HG03039 (cell line): ENCODE measurements around the gene TMEM273.
A peak's percentile ranks its signal among the peaks of the same experiment; 100 is the strongest.

ENCODE experiments used
- ATAC-seq: cut with Tn5 transposase; IDR thresholded peaks from one replicate; pipeline ENCODE4 v1.9.1; 2021; ENCODE audit warnings: mild to moderate bottlenecking, moderate library complexity; ENCODE audit not compliant: unreplicated experiment

Gene TMEM273

DNA sequence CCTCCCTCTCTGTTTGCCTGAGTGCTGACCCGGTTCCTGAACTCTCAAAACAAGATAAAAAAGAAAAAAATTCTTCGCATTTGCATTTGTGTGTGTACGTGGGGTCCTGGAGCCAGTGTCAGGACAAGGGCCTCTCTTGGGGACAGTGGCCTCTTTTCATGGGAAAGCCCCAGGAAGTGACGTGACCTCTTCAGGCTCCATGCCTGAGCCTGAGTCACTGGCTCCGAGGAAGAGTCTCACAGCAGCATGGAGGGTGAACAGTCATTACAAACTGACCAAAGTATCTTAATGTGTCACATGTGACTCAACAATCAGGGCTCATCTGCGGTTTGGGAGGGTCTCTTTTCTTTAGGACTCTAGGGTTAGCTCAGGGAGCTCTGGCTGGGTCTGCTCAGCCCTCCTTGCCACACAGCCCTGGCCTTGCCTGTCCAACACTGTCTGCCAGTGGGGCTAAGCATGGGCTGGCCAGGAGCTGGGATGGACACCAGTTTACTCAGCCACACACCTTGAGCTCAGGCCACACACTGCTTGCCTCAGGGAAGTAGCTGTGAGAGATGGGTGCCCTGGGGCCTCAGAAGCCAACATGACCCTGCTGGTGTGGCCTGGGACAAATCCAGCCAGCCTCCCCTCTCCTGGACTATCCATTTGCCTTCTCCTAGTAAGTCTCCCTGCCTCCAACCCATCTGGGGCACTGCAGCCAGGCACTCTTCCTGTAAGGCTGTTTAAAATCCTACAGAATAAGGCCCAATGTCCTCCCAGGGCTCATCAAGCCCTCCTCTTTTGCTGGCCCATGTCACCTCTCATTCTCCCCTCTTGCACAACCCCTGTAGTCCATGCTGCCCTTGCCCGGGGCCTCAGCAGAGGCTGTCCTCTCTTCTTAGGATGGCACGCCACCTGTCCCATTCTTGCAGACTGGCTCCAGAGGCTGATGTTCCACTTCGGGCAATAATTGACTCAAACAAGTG, 10.5 kb downstream of the TMEM273 start:
- ATAC-seq, result peak; percentile 80

DNA sequence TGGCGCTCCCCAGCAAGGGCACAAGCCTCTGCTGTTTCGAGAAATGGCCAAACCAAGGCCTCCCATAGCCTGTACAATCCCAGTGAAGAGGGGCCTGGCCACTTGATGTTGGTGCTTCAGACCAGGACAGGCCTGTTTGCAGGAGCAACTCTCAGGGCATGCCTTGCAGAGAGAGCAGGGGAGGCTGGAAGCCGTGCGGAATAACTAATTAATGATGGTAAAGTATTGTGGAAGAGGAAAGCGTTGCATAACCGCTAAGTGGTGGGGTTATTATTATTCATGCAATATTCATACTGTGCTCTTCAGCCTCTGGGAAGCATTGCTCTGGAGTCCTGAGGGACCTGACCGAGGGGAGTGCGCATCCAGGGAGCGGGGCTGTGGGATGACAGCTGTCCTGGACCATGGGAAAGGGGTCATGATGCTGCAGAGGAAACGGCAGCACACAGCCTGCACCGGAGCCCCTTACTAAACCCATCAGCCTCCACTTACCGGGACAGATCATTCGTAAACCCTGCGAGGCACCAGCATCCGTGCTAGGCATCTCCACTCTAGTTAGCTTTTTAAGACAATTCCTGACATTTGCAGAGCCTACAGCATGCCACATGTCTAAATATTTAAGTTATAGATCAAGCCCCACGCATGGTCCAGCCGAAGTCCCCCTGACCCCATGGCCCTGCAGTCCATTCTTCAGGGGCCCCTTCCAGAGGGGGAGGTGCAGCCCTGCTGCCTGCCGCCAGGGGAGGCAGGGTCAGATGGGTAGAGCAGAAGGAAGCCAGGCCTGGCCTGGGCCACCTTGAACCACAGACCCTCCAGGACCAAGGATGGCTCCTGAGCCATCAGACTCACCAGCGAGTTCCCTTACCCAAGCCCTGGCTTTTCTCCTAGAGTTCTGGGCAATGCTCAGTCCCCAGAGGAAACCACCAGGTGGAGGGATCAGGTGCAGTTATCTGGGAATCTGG, 11.6 kb downstream of the TMEM273 start:
- ATAC-seq, result peak; percentile 1

DNA sequence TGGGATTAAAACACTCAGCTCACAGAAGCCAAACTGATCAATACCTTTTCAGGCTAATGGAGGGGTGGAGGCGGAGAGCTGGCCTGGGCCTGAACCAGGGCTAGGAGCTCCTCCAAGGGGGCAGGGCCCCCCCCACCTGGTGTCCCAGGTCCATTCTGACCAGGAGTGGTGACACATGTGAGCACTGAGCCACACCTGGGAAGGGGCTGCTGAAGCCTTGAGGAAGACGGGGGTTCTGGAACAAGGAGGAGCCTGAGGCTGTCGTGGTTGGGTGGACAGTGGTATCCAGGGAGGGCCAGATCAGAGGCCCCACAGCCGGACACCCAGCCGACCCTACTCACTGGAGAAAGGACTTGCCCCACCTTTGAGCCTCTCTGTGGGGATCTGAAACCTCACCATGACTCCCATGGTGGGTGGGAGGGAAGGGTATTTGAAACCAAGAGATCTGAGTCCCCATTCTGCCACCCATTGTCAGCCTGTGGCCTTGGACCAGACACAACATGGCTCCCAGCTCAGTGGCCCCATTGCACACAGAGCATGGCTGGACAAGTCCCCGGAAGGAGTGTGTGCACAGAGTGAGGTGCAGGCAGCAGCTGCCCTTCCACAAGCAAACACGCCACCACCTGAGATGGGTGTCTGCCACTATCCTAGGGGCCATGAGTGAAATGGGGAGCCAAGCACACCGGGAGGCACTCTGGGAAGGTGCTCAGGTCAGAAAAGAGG, 12.4 kb downstream of the TMEM273 start:
- no peak for ATAC-seq

DNA sequence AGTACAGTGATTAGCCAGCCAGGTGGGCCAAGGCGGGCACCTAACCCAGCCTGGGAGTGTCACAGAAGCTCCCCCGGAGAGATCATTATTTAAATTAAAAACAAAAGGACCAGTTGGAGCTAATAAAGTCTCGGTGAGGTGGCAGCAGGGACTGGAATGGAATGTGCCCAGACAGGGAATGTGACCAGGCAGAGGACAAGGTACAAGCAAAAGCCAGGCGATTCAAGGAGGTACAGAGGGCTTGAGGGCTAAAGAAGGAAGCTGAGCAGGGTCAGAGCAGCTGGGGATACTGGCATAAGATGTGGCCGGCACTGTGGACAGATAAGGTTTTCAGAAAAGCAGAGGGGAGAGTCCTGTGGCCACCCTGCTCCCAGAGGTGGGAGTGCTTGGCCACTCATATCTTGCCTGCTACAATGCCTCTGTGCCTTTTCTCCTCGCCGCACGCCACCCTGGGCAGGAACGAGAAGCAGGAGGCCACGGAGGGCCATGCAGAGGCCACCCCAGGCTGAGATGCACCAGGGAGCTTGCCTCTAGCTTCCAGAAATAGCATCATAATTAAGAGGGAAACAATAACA, 13.2 kb downstream of the TMEM273 start:
- no peak for ATAC-seq

DNA sequence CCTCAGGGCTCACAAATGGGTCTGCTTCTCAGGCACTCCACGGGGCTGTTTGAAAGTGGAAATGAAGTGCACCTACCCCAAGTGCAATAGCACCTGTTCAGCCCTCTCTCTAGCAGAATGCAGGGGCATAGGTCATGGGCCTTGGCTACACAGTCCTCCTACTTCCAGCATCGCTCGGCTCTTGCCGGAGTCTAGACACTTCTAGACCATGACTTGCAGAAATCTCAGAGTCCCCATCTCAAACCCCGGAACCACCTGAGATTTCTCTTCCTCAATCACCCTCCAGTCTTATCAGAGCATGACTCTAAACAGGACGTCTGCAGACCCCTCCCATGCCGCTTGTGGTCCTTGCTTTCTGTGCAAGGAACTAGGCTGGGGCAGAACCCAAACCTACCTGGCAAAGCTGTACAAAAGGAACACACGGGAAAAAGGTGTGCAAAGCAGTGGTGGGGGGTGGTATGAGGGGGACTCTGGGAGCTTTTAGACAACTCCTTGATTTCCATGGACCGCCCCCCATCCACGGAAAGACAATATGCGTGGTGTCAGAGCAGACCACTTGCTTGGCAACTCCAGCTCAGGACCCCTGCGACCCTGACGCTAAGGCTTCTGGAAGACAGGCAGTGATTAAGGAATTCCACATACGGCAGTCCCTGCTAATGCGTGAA, 13.8 kb downstream of the TMEM273 start:
- ATAC-seq, result no peak

DNA sequence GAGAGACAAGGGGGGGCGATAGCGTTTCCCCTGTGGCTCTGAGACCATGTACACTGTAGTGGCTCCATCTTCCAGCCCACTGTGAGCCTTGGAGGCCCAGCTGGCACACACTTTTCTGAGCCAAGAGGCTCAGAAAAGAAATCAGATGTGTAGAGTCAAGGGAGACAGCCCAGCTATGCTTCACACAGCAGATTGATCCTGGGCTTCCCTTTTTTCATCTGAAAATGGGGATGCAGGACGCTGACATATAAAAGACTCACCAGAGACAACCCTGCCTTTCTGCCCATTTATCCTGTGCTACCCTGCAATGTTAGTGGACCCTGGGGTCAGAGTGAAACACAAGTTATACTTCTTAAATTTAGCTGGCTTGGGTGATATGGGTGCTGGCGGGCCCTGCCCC, 14.3 kb downstream of the TMEM273 start:
- no peak for ATAC-seq

DNA sequence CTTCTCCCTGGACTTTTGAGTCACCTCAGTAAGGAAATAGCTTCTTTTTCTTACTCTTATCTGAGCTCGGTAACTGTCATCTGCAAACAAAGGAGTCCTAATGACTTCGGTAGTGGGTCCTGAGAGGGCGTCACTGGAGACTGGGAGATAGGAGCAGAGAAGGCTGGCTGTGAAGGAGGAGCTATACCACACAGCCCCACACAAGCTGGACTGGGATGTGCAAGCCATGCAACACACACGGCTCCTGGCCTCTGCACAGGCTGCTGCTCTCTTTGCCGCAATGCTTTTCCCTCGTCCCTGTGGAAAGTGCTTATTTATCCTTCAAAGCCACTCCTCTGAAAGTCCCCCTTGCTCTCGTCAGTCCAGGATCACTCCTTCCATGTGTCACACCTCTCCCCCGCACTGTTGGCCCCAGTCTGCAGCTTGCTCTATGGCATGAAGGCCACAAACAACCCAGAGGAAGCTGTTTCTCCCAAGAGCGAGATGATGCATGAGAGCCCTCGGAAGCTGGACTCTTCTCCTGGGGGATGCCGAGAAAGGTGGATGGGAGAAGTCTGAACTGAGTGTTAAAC, 14.9 kb downstream of the TMEM273 start:
- ATAC-seq, result no peak

DNA sequence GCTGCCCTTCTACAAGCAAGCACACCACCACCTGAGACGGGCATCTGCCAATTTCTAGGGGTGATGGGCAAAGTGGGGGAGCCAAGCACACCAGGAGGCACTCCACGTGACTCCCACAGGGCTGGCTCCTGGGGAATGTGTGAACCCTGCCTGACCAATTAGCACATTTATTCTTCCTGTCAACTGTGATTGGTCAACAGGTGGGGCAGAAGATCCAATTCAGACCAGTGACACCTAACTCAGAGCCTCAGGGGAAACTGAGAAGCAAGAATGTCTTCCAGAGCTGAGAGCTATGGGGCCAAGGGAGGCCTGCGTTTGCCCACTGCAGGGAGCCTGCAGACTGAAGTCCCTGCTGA, 15.4 kb downstream of the TMEM273 start:
- ATAC-seq, result no peak

DNA sequence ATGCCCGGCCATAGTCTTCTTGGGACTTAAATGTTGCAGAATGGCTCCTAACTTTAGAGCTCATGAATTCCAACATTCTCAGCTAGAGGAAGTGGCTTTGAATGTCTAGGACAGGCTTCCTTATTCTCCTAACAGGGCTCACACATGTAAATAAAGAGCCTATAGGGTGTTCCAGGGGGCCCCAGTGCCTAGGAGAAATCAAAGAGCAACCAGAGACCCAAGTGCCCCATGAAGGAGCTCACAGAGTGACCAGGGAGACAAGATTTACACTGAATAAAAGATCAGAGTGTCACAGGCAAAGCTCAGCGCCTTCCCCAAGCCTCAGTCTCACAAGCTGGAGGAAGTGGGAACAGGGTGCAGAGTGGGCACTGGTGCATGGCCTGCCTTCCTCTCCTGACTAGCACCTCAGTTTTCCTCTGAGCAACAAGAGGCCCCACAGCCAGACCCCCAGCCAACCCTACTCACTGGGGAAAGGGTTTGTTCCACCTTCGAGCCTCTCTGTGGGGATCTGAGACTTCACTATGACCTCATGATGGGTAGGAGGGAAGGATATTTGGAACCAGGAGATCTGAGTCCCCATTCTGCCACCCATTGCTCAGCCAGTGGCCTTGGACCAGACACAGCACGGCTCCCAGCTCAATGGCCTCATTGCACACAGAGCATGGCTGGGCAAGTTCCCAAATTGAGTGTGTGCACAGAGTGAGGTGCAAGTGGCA, 16.0 kb downstream of the TMEM273 start:
- ATAC-seq, result no peak

DNA sequence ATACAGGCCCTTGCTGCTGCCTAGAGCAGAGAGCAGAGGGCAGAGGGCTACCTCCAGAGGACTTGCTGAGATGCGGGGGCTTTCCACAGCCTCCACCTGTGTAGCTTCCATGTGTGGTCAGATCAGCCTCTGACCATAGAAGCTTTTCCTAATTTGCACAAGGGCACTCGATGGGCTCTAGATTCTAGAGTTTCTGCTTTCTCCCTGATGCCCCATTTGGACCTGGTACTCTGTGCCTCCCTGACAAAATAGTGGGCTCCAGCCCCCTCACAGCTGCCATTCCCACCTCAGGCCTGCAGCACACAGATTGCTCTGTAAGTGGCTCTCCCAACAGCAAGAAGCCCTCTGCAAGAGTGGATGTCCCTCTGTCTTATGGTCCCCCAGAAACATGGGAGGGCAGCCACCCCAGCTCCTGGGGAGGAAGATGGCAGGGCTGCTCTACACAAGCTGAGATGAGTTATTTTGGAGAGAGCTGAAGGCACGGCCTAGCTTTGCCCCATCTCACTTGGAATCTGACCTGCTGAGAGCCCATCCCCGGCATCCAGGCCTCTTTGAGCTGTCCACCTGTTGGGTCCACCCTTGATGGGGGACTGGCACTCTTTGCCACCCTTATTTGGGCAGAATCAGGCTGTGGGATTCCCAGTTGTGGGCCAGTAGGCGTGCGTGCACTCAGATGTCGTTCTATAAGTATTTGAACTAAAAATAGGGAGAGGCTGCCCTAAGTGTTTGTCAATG, 16.7 kb downstream of the TMEM273 start:
- ATAC-seq, result no peak

DNA sequence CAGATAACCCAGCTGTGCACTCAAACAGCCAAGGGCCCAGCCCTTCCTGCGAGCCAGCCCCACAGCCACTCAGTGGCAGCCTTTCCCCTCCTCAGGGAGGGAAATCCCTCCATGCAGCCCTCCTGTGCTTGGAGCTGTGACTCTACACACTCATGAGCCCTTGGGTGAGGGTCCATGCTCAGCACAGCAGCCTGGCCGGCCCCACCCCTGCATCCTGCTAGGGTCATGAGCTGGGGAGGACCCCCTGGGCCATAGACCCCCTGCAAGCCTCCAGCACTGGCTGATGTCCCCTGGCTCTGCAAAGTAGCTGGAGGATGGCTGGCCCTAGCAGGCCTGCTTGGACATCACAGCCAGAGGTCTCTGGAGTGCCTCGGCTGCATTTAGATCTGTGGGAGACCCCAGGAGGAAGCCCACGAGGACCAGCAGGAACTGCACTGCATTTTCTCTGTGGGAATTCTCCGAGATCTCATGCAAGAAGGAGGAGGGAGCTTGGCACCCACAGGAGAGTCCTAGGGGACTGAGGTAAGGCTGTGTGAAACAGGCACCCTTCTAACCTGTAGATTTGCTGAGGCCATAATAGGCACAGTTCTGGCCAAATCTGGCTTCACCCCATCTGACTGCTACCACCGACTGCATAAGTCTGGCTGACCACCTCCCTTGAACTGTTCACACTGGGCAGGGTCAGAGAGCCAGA, 17.4 kb downstream of the TMEM273 start:
- ATAC-seq, result no peak

DNA sequence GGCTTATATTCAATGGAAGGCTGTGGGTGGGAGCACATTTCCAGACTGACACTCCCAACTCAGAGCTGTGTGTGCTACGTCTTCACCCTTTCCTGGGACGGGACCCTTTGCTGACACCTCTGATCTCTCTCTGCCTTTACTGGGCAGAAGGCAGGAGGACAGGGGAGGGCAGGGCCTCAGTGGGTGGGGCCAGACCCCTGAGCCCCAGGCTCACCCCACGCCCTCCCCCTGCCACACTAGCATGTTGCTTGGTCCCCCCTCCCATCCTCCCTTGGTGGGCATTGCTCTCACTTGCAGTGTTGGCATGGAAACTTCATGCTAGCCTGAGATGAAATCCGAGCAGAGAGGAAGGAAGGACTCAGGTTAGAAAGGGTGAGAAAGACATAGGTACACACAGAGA, 18.4 kb downstream of the TMEM273 start:
- ATAC-seq, result no peak

DNA sequence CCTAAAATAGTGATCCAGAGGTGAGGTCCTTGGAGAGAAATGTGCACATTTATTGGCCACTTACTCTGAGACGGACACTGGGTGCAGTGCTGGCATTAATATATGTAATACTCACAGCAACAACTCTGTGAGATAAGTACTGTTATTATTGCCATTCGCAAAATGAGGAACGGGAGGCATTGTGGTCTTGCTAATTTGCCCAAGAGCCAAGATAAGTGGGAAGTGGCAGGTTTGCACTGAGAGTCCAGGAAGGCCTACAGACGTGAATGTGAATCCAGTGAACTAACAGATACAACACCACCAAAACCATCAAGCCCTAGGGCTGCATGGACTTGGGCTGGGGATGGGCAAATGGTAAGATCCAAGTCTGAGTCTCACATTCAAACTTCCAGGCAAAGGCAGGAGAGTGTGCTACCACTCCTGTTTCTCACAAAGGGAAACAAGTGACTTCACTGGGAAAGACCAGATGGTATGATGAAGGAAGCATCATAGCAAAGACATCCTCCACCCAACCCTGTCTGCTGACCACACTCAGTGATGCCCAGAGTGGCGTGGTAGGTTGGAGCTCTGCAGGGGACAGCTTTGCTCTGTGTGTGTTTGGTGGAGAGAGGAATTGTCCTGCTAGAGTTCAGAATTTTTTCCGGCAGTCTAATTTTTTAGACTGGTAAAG, 19.2 kb downstream of the TMEM273 start:
- no peak for ATAC-seq

DNA sequence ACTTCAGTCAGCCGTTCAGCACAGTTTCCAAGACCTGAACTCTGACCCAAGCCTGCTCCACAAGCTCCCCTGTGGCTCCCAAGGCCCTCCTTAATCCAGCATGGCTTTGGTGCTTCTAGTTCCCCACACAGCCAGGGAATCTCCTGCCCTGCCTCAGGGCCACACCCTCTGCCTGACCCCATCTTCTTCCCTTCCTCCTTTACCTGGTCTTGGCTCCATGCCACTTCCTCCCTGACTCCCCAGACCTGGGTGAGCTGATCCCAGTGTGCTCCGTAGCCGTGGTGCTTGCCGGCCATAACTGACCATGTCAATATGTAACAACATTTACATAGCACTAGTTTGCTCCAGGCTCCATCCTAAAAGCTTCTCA, 20.0 kb downstream of the TMEM273 start:
- no peak for ATAC-seq

DNA sequence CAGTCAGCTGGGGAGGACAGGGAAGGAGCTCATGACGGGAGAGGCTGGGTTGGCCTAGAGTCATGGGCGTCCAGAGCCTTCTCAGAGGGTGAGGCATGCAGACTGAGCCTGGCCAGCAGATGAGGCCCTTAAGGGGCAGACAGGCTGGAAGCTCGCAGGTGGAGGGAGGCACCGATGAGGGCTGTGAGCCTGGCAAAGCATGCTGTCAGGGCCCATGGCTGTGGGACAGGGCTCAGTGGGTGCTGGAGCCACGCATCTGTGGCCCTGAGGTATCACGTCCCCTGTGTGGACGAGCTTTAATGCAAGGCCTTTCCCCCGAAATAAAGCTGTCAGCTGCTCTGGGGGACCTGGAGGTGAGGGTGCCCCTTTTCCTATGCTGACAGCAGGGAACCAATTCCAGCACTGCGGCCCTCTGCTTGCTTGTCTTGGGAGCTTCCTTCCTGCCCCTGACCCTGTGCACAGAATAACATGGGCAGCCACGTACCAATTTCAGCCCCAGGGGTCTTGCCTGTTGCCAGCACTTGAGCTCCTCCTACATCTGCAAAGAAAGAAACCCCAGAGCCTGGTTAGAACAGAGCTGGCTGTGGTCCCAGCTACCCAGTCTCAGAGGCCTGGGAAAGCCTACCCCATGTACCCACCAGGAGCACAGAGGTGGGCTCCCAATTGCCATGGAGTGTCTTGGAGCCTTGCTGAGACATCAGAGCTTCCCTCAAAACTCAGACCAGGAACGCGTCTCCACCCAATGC, 20.6 kb downstream of the TMEM273 start:
- ATAC-seq, result no peak

DNA sequence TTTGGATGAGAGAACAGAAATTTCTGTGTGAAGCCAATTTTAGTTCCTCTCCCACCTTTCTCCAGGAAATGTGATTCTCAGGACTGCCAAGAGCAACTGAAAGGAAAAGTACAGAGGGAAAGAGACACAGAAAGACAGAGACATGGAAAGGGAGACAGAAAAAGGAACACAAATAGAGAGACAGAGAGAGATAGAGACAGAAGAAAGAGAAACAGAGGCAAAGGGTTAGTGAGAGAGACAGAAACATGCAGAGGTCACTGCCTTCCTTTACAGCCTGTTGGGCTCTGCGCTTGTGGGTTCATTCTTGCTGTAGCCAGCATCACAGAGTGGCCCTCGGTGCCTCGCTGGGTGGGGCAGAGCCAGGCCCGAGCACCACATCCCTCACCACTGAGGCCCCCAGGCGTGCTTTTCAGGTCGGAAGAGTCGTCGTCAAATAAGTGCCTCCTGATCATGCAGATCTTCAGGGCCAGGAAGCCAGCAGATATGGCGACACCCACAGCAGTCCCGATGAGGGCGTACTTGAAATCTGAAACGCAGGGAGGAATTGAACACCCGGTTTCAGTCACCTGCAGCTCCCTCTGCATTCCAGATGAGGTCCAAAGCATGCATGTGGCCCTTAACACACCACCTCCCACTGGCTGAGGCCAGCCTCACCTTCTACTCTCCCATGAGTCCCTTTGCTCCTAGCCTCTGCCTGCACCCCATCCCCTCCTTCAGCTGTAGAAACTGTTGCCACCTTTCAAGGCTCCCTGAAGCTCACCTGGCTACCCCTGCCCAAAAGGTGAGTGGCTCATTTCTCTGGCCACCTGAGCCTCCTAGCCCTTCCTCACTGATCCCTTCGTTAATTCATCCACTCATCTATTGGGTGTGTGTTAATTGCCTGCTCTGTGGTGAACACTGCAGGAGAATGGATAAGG, 21.4 kb downstream of the TMEM273 start:
- no peak for ATAC-seq
